HepG2 (cell line): ENCODE measurements around the gene SAMD5. TPM values are rescaled to one million over a fixed set of nuclear protein-coding genes. Genes with fewer than 3 reads are reported as not detected.

Experiments
- FOXO1 ChIP-seq: sonication (generic); formaldehyde crosslinking; IDR thresholded peaks from 2 replicates; pipeline ENCODE4 v1.4.0; 2020; ENCODE audit warnings: missing genetic modification reagents
- HNRNPL ChIP-seq: fragments of 200-400 bp; formaldehyde crosslinking; IDR thresholded peaks from 2 replicates; pipeline ENCODE4 v1.6.1; 2017; ENCODE audit warnings: mild to moderate bottlenecking, low read depth, low read length
- MED13 ChIP-seq: sonication (generic); formaldehyde crosslinking; IDR thresholded peaks from 2 replicates; pipeline ENCODE4 v1.5.0; 2020; ENCODE audit warnings: missing genetic modification reagents
- MIXL1 ChIP-seq: IDR thresholded peaks from 2 replicates; pipeline ENCODE4 v1.6.1; 2016
- SALL1 ChIP-seq: sonication (generic); formaldehyde crosslinking; IDR thresholded peaks from 2 replicates; pipeline ENCODE4 v1.8.0; 2022; ENCODE audit warnings: mild to moderate bottlenecking, missing genetic modification reagents
- STAG1 ChIP-seq: sonication (generic); formaldehyde crosslinking; IDR thresholded peaks from 2 replicates; pipeline ENCODE4 v1.4.0; 2020; ENCODE audit warnings: missing genetic modification reagents
- TCF12 ChIP-seq, 2 experiments: fragments of 450-650 bp in 1 of 2; sonication (generic) in 1 of 2; formaldehyde crosslinking in 1 of 2; IDR thresholded peaks; 2 replicates each; pipeline versions ENCODE4 v1.6.1 to v1.8.0; 2017 to 2022; ENCODE audit warnings: antibody characterized with exemption in 1 of 2, mild to moderate bottlenecking in 1 of 2, missing genetic modification reagents in 1 of 2, moderate library complexity in 1 of 2
- TFDP2 ChIP-seq: sonication (generic); formaldehyde crosslinking; IDR thresholded peaks from 2 replicates; pipeline ENCODE4 v1.4.0; 2020; ENCODE audit warnings: missing genetic modification reagents
- YY1 ChIP-seq: IDR thresholded peaks from 2 replicates; pipeline ENCODE4 v1.6.1; 2011; ENCODE audit warnings: low read length, low read depth, moderate library complexity, mild to moderate bottlenecking; ENCODE audit not compliant: insufficient read depth, insufficient replicate concordance
- ZNF350 ChIP-seq: sonication (generic); formaldehyde crosslinking; IDR thresholded peaks from 2 replicates; pipeline ENCODE4 v1.4.0; 2020; ENCODE audit warnings: mild to moderate bottlenecking, low read depth, missing genetic modification reagents, borderline replicate concordance
- ZNF512 ChIP-seq: sonication (generic); formaldehyde crosslinking; IDR thresholded peaks from 2 replicates; pipeline ENCODE4 v1.4.0; 2020; ENCODE audit warnings: mild to moderate bottlenecking, missing genetic modification reagents
- ZNF660 ChIP-seq: sonication (generic); formaldehyde crosslinking; IDR thresholded peaks from 2 replicates; pipeline ENCODE4 v1.5.1; 2020; ENCODE audit warnings: mild to moderate bottlenecking, low read depth, missing genetic modification reagents, borderline replicate concordance
- ZNF772 ChIP-seq: sonication (generic); formaldehyde crosslinking; IDR thresholded peaks from 2 replicates; pipeline ENCODE4 v1.5.0; 2020; ENCODE audit warnings: mild to moderate bottlenecking, missing genetic modification reagents
- ZSCAN30 ChIP-seq: sonication (generic); formaldehyde crosslinking; IDR thresholded peaks from 2 replicates; pipeline ENCODE4 v1.5.0; 2020; ENCODE audit warnings: mild to moderate bottlenecking, missing genetic modification reagents
- polyA plus RNA-seq, 8 experiments: library from polyadenylated mRNA; depleted of rRNA in 3 of 8; stranded (reverse) in 7 of 8; unstranded in 1 of 8; fragments of >200 nt; fragmentation: Illumina TruSeq in 4 of 8; extraction: Trizol in 4 of 8; gene quantifications; 2 replicates each; pipeline versions ENCODE4 v1.2.1 to v1.2.3, GENCODE V29; 2011 to 2016; ENCODE audit warnings: low read depth in 4 of 8, missing spikeins in 1 of 8, mixed read lengths in 1 of 8; ENCODE audit not compliant: insufficient read depth in 1 of 8
- total RNA-seq, 5 experiments: library from RNA; depleted of rRNA; stranded (reverse); fragments of >200 nt; fragmentation: Illumina TruSeq; extraction: Trizol; gene quantifications; 2 replicates each; pipeline ENCODE4 v1.2.3, GENCODE V29; 2016; ENCODE audit warnings: low read depth in 1 of 5
- TF ChIP-seq, protein P1 (sequence below): sonication (generic); formaldehyde crosslinking; IDR thresholded peaks from 2 replicates; pipeline ENCODE4 v1.4.0; 2020; ENCODE audit warnings: missing genetic modification reagents, borderline replicate concordance
- TF ChIP-seq, protein P2 (sequence below): sonication (generic); formaldehyde crosslinking; IDR thresholded peaks from 2 replicates; pipeline ENCODE4 v1.4.0; 2020; ENCODE audit warnings: missing genetic modification reagents

Gene SAMD5
- total and polyA plus RNA-seq, 2 of the 13 experiments (the other 11 are each of a cell fraction or from before 2014, with no cell fraction given), result 0.02 to 0.07 TPM

DNA sequence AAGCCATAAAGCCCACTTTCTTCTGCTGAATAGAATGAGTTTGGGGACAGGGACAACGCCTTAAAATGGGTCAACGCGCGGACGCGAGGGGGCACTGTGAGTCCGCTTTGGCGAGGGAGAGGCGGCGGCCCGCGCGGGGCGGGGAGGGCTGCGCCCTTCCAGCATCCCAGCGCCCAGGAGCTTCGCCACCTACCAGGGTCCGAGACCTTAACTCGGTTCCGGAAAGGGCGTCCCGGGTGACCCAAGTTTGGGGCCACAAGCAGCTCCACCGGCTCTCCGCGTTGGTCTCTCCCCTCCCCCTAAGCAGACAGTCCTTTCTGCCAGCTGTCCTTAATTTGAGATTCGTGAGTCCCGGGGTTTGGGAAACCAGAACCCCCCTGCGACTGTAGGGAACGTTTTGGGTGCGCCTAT lies 1.8 kb upstream of the SAMD5 start (continued):
- no peak for TF ChIP-seq ZNF772 (CRISPR knock-in tag)
- peak; percentile 96 for TF ChIP-seq STAG1 (CRISPR knock-in tag)
- TF ChIP-seq SALL1 (CRISPR knock-in tag), result peak; percentile 18; the same call in 1 of the 2 replicates
- TF ChIP-seq MED13 (CRISPR knock-in tag), result no peak
- TF ChIP-seq ZSCAN30 (CRISPR knock-in tag), result no peak
- TF ChIP-seq ZNF350 (CRISPR knock-in tag), result 0 out of 2 replicates have a peak, but pooled peaks have one; percentile 45
- no peak for TF ChIP-seq HNRNPL
- TF ChIP-seq, protein P1, sequence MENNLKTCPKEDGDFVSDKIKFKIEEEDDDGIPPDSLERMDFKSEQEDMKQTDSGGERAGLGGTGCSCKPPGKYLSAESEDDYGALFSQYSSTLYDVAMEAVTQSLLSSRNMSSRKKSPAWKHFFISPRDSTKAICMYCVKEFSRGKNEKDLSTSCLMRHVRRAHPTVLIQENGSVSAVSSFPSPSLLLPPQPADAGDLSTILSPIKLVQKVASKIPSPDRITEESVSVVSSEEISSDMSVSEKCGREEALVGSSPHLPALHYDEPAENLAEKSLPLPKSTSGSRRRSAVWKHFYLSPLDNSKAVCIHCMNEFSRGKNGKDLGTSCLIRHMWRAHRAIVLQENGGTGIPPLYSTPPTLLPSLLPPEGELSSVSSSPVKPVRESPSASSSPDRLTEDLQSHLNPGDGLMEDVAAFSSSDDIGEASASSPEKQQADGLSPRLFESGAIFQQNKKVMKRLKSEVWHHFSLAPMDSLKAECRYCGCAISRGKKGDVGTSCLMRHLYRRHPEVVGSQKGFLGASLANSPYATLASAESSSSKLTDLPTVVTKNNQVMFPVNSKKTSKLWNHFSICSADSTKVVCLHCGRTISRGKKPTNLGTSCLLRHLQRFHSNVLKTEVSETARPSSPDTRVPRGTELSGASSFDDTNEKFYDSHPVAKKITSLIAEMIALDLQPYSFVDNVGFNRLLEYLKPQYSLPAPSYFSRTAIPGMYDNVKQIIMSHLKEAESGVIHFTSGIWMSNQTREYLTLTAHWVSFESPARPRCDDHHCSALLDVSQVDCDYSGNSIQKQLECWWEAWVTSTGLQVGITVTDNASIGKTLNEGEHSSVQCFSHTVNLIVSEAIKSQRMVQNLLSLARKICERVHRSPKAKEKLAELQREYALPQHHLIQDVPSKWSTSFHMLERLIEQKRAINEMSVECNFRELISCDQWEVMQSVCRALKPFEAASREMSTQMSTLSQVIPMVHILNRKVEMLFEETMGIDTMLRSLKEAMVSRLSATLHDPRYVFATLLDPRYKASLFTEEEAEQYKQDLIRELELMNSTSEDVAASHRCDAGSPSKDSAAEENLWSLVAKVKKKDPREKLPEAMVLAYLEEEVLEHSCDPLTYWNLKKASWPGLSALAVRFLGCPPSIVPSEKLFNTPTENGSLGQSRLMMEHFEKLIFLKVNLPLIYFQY (CRISPR knock-in tag), result 0 out of 2 replicates have a peak, but pooled peaks have one; percentile 47
- 0 out of 2 replicates have a peak, but pooled peaks have one; percentile 25 for TF ChIP-seq MIXL1 (CRISPR knock-in tag)
- TF ChIP-seq TCF12 (IDR thresholded peaks at IDR 0.05), result no peak
- TF ChIP-seq TCF12 (CRISPR knock-in tag; IDR thresholded peaks at IDR 0.05), result no peak
- TF ChIP-seq, protein P2, sequence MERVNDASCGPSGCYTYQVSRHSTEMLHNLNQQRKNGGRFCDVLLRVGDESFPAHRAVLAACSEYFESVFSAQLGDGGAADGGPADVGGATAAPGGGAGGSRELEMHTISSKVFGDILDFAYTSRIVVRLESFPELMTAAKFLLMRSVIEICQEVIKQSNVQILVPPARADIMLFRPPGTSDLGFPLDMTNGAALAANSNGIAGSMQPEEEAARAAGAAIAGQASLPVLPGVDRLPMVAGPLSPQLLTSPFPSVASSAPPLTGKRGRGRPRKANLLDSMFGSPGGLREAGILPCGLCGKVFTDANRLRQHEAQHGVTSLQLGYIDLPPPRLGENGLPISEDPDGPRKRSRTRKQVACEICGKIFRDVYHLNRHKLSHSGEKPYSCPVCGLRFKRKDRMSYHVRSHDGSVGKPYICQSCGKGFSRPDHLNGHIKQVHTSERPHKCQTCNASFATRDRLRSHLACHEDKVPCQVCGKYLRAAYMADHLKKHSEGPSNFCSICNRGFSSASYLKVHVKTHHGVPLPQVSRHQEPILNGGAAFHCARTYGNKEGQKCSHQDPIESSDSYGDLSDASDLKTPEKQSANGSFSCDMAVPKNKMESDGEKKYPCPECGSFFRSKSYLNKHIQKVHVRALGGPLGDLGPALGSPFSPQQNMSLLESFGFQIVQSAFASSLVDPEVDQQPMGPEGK (CRISPR knock-in tag), result peak; percentile 78
- TF ChIP-seq TFDP2 (CRISPR knock-in tag), result 0 out of 2 replicates have a peak, but pooled peaks have one; percentile 33
- peak; percentile 38 for TF ChIP-seq YY1
- TF ChIP-seq ZNF512 (CRISPR knock-in tag), result 0 out of 2 replicates have a peak, but pooled peaks have one; percentile 13
- TF ChIP-seq ZNF660 (CRISPR knock-in tag), result no peak
- 0 out of 2 replicates have a peak, but pooled peaks have one; percentile 12 for TF ChIP-seq FOXO1
